HCT116 (cell line): ENCODE results near the gene THG1L. TPM values are rescaled to one million over a fixed set of nuclear protein-coding genes. Genes with fewer than 3 reads are reported as not detected.

Source experiments
- ATAC-seq: fragments of 200-7000 bp; cut with Tn5 transposase; 2 replicates; pipeline ENCODE4 v1.9.1; 2020; ENCODE audit warnings: mild to moderate bottlenecking, moderate library complexity
- BruUV-seq: library from RNA; stranded (reverse); fragments of 400-500 nt; replicated peaks from 2 replicates; lab custom pipeline; 2021; lab: Mats Ljungman, UMichigan
- CTCF ChIA-PET: fragments of 300-600 bp; sonication (Branson Sonifier 250); formaldehyde crosslinking; loops from one replicate; lab custom pipeline; 2021; ENCODE audit warnings: antibody characterized with exemption; lab: Charles Lee
- POLR2A ChIA-PET: fragments of 300-600, 350-600 bp; sonication (Branson Sonifier 250); formaldehyde crosslinking; loops from one replicate; lab custom pipeline; 2021; ENCODE audit warnings: antibody characterized with exemption; lab: Charles Lee
- RAD21 ChIA-PET, 2 experiments: fragments of 300-600 bp; sonication (Branson Sonifier 250); formaldehyde crosslinking; loops; one replicate each; lab custom pipeline; 2023; ENCODE audit warnings: low total read pairs in 2 of 2; ENCODE audit not compliant: uncharacterized antibody in 2 of 2, unreplicated experiment in 2 of 2, low non-redundant PET in 1 of 2; lab: Charles Lee
- DNase-seq: peaks from one replicate; pipeline ENCODE4 v3.0.0-alpha.2; 2010; ENCODE audit warnings: low read depth, low spot score
- H2AFZ ChIP-seq: fragments of 200-600 bp; shearing (Covaris generic), sonication (generic); 2 replicates; pipeline ENCODE4 v1.6.1; 2017; ENCODE audit warnings: low read depth, mixed run types, mixed read lengths, antibody characterized with exemption, low read length; ENCODE audit not compliant: poor library complexity, severe bottlenecking
- H3K27ac ChIP-seq: 2 replicates; pipeline ENCODE4 v1.5.1; 2012; ENCODE audit warnings: low read depth, low read length
- H3K27me3 ChIP-seq: fragments of 200-600 bp; sonication (generic); 2 replicates; pipeline ENCODE4 v1.6.1; 2016; ENCODE audit warnings: mixed run types, low read length, mixed read lengths; ENCODE audit not compliant: insufficient read depth
- H3K36me3 ChIP-seq, 2 experiments: fragments of 200-500 bp in 1 of 2; fragments of 200-600 bp in 1 of 2; sonication (Bioruptor generic) in 1 of 2; sonication (generic) in 1 of 2; 2 replicates each; pipeline versions ENCODE4 v1.5.1 to v1.6.1; 2014 to 2016; ENCODE audit warnings: low read length in 2 of 2, inconsistent platforms in 1 of 2, mixed read lengths in 1 of 2, mixed run types in 1 of 2; ENCODE audit not compliant: insufficient read depth in 2 of 2, control insufficient read depth in 1 of 2
- H3K4me1 ChIP-seq, 2 experiments: fragments of 200-600 bp in 1 of 2; sonication (generic) in 1 of 2; 2 replicates each; pipeline versions ENCODE4 v1.5.1 to v1.6.1; 2012 to 2017; ENCODE audit warnings: low read length in 2 of 2, inconsistent platforms in 1 of 2, mild to moderate bottlenecking in 1 of 2, mixed read lengths in 1 of 2, mixed run types in 1 of 2, moderate library complexity in 1 of 2; ENCODE audit not compliant: insufficient read depth in 2 of 2, control insufficient read depth in 1 of 2
- H3K4me2 ChIP-seq: fragments of 200-600 bp; sonication (generic); 2 replicates; pipeline ENCODE4 v1.6.1; 2017; ENCODE audit warnings: mixed run types, low read length, mixed read lengths
- H3K4me3 ChIP-seq, 2 experiments: fragments of 200-600 bp in 1 of 2; sonication (generic) in 1 of 2; replicated peaks in 1 of 2; 2 replicates each; pipeline ENCODE4 v1.5.1; 2011 to 2016; ENCODE audit warnings: low read length in 2 of 2, control low read depth in 1 of 2, low read depth in 1 of 2, mild to moderate bottlenecking in 1 of 2, mixed read lengths in 1 of 2, mixed run types in 1 of 2
- H3K79me2 ChIP-seq: fragments of 200-600 bp; sonication (generic); 2 replicates; pipeline ENCODE4 v1.6.1; 2017; ENCODE audit warnings: mild to moderate bottlenecking, mixed run types, low read length, moderate library complexity, mixed read lengths; ENCODE audit not compliant: insufficient read depth
- H3K9ac ChIP-seq: fragments of 200-600 bp; sonication (generic); 2 replicates; pipeline ENCODE4 v1.6.1; 2016; ENCODE audit warnings: low read length, mixed read lengths
- H3K9me2 ChIP-seq: fragments of 200-600 bp; sonication (generic), shearing (Covaris generic); 2 replicates; pipeline ENCODE4 v1.6.1; 2017; ENCODE audit warnings: mixed run types, mild to moderate bottlenecking, moderate library complexity; ENCODE audit not compliant: insufficient read depth
- H3K9me3 ChIP-seq, 2 experiments: fragments of 200-500 bp in 1 of 2; fragments of 200-600 bp in 1 of 2; sonication (Bioruptor generic) in 1 of 2; sonication (generic) in 1 of 2; 2 replicates each; pipeline ENCODE4 v1.6.1; 2014 to 2017; ENCODE audit warnings: low read length in 2 of 2, mixed read lengths in 2 of 2, inconsistent platforms in 1 of 2, low read depth in 1 of 2, mild to moderate bottlenecking in 1 of 2, mixed run types in 1 of 2, moderate library complexity in 1 of 2; ENCODE audit not compliant: control insufficient read depth in 1 of 2, insufficient read depth in 1 of 2
- H4K20me1 ChIP-seq: fragments of 200-600 bp; sonication (generic), shearing (Covaris generic); 2 replicates; pipeline ENCODE4 v1.6.1; 2017; ENCODE audit warnings: mixed run types, mild to moderate bottlenecking, moderate library complexity; ENCODE audit not compliant: insufficient read depth
- EZH2 ChIP-seq: fragments of 200-600 bp; sonication (generic); IDR thresholded peaks from 2 replicates; pipeline ENCODE4 v1.6.1; 2017; ENCODE audit warnings: antibody characterized with exemption, mixed run types
- JUND ChIP-seq: IDR thresholded peaks from 2 replicates; pipeline ENCODE4 v1.6.1; 2012
- POLR2AphosphoS5 ChIP-seq: IDR thresholded peaks from 2 replicates; pipeline ENCODE4 v1.6.1; 2011; ENCODE audit warnings: mild to moderate bottlenecking, low read depth, low read length, moderate library complexity
- SIN3A ChIP-seq: IDR thresholded peaks from 2 replicates; pipeline ENCODE4 v1.6.1; 2012; ENCODE audit warnings: low read depth
- SP1 ChIP-seq: IDR thresholded peaks from 2 replicates; pipeline ENCODE4 v1.6.1; 2012; ENCODE audit warnings: low read depth
- ZBTB33 ChIP-seq: IDR thresholded peaks from 2 replicates; pipeline ENCODE4 v1.6.1; 2011; ENCODE audit warnings: mild to moderate bottlenecking, low read length, moderate library complexity; ENCODE audit not compliant: insufficient replicate concordance; ENCODE audit errors: extremely low read depth
- ZFX ChIP-seq: fragments of 450-650 bp; IDR thresholded peaks from 2 replicates; pipeline ENCODE4 v1.6.1; 2017
- intact Hi-C: fragments of 100-400 bp; cut with micrococcal nuclease; formaldehyde crosslinking; loops from 2 replicates; pipeline ENCODE4 v1.10.0; 2022
- total RNA-seq: library from RNA; stranded (reverse); gene quantifications from one replicate; pipeline ENCODE4 v1.2.1, GENCODE V29; 2021; ENCODE audit not compliant: unreplicated experiment

The THG1L gene
- total RNA-seq, 1 experiment from 2014 or later: 33.9 TPM

- peaks cover 16% of the 10 kb centered on the region; the same call in 1 of the 2 replicates for H3K79me2 ChIP-seq
- H2AFZ ChIP-seq: no peak overlapping the region
- no peak overlapping the region for H3K4me3 ChIP-seq
- POLR2A ChIA-PET: no interaction called here
- no peak overlapping the region for H3K27ac ChIP-seq
- H3K36me3 ChIP-seq: peaks cover 24 to 33% of the 10 kb centered on the region in 2 experiments
- RAD21 ChIA-PET: no interaction called here
- H3K27me3 ChIP-seq: no peaks in the 10 kb centered on the region
- H3K9me2 ChIP-seq: no peaks in the 10 kb centered on the region
- no peak for DNase-seq
- intact Hi-C loops: no loop called here
- no TSS peak for BruUV-seq
- TF ChIP-seq EZH2 (no peak), SP1 (no peak), ZFX (no peak), SIN3A (no peak), JUND (no peak)
- H3K9ac ChIP-seq: no peak overlapping the region
- peaks cover 0 to 15% of the 10 kb centered on the region in 2 experiments; a peak in 3 of 4 replicates for H3K4me1 ChIP-seq
- CTCF ChIA-PET: no interaction called here
- no peak for ATAC-seq
- no peaks in the 10 kb centered on the region for H3K9me3 ChIP-seq
- no peak overlapping the region for H3K4me2 ChIP-seq
- no peaks in the 10 kb centered on the region for H4K20me1 ChIP-seq
Measured at GRCh38 chr5:157734436-157734835, 3.2 kb downstream of the THG1L start.

DNA sequence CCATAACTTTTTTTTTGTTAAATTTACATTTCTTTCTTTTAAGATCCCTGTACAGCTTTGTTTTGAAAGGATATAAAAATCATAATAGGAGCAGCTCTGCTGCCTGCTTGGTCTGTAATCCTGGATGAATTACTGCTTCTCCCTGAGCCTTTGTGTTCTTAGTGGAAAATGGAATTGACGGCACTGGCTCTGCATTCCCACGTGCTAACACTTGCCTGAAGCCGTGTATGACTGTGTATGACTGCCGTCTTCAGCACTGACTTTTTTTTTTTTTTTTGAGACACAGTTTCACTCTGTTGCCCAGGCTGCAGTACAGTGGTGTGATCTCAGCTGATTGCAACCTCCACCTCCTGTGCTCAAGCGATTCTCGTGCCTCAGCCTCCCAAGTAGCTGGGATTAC, 4.8 kb downstream of the THG1L start:
- H3K27ac ChIP-seq: no peak overlapping the region
- H3K79me2 ChIP-seq: peaks cover 12% of the 10 kb centered on the region; the same call in 1 of the 2 replicates
- RAD21 ChIA-PET: no interaction called here
- intact Hi-C loops: no loop called here
- no peak overlapping the region for H3K9ac ChIP-seq
- H3K9me3 ChIP-seq: no peaks in the 10 kb centered on the region
- H2AFZ ChIP-seq: no peak overlapping the region
- H4K20me1 ChIP-seq: no peaks in the 10 kb centered on the region
- CTCF ChIA-PET: no interaction called here
- POLR2A ChIA-PET: no interaction called here
- no peak overlapping the region for H3K4me3 ChIP-seq
- H3K4me1 ChIP-seq: peaks cover 0 to 10% of the 10 kb centered on the region in 2 experiments; a peak in 3 of 4 replicates
- BruUV-seq: no TSS peak
- no peak overlapping the region for H3K4me2 ChIP-seq
- H3K36me3 ChIP-seq: peaks cover 25 to 34% of the 10 kb centered on the region in 2 experiments
- H3K9me2 ChIP-seq: no peaks in the 10 kb centered on the region
- DNase-seq (no peak), ATAC-seq (no peak)
- H3K27me3 ChIP-seq: no peaks in the 10 kb centered on the region
- TF ChIP-seq ZBTB33: no peak
- TF ChIP-seq SP1: no peak
- TF ChIP-seq ZFX: no peak
- no peak for TF ChIP-seq POLR2AphosphoS5
